ENCODE measurements around the gene PTCD3. TPM values are rescaled to one million over a fixed set of nuclear protein-coding genes. Genes with fewer than 3 reads are reported as not detected.

Gene PTCD3
- polyA plus RNA-seq, 1 donor from 2014 or later = 214 TPM

DNA sequence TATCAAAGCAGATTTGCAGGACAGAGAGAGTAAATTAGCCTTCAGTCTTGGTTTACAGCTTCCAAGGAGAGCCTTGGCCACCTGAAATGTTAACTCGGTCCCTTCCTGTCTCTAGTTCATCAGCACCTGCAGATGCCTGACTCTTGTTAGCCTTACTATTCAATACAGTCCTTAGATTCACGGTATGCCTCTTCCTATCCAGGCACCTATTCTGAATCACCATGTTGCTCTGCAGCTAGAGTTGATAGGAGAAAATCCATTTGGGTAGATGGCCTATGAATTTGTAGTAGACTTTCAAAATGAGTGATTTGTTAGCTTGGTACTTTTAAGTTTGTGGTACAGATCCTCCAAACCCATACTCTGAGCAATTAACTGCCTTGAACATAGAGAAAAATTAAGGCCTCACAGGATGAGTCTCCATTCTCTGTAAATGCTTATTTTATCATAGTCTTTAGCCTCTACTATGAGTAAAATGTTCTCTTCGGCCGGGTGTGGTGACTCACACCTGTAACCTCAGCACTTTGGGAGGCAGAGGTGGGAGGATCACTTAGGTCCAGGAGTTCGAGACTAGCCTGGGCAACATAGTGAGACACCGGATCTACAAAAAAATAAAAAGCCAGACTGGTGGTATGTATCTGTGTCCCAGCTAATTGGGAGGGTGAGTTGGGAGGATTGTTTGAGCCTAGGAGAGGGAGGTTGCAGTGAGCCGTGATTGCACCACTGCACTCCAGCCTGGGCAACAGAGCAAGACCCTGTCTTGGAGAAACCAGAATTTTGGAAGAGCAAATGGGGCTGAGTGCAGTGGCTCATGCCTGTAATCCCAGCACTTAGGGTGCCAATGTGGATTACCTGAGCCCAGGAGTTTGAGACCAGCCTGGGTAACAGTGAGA lies 32.9 kb downstream of the PTCD3 start:
- H3K4me3 ChIP-seq (ENCODE audit: low read length) = no peak overlapping the region
- H3K27me3 ChIP-seq (ENCODE audit: insufficient read depth, low read depth, low read length) = no peaks in the 10 kb centered on the region
- peaks cover 13% of the 10 kb centered on the region for H3K36me3 ChIP-seq (ENCODE audit: insufficient read depth, low read length)
- no peak overlapping the region for H2AFZ ChIP-seq (ENCODE audit: low read depth, low read length)
- no peak overlapping the region for H3K27ac ChIP-seq (ENCODE audit: low read length)
- no peak overlapping the region for H3K4me2 ChIP-seq (ENCODE audit: low read length)
- no peak overlapping the region for H3K9ac ChIP-seq (ENCODE audit: low read length)
- H4K20me1 ChIP-seq (ENCODE audit: insufficient read depth) = no peaks in the 10 kb centered on the region
- H3K79me2 ChIP-seq (replicated peaks; ENCODE audit: insufficient read depth, low read length) = no peaks in the 10 kb centered on the region
- no peak for TF ChIP-seq SMC3 (conservative IDR thresholded peaks at IDR 0.05; ENCODE audit: poor library complexity)
- TF ChIP-seq POLR2AphosphoS5 (IDR thresholded peaks at IDR 0.05) = no peak
- TF ChIP-seq, protein P1, sequence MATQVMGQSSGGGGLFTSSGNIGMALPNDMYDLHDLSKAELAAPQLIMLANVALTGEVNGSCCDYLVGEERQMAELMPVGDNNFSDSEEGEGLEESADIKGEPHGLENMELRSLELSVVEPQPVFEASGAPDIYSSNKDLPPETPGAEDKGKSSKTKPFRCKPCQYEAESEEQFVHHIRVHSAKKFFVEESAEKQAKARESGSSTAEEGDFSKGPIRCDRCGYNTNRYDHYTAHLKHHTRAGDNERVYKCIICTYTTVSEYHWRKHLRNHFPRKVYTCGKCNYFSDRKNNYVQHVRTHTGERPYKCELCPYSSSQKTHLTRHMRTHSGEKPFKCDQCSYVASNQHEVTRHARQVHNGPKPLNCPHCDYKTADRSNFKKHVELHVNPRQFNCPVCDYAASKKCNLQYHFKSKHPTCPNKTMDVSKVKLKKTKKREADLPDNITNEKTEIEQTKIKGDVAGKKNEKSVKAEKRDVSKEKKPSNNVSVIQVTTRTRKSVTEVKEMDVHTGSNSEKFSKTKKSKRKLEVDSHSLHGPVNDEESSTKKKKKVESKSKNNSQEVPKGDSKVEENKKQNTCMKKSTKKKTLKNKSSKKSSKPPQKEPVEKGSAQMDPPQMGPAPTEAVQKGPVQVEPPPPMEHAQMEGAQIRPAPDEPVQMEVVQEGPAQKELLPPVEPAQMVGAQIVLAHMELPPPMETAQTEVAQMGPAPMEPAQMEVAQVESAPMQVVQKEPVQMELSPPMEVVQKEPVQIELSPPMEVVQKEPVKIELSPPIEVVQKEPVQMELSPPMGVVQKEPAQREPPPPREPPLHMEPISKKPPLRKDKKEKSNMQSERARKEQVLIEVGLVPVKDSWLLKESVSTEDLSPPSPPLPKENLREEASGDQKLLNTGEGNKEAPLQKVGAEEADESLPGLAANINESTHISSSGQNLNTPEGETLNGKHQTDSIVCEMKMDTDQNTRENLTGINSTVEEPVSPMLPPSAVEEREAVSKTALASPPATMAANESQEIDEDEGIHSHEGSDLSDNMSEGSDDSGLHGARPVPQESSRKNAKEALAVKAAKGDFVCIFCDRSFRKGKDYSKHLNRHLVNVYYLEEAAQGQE (IDR thresholded peaks at IDR 0.05; ENCODE audit: borderline replicate concordance) = no peak
- TF ChIP-seq EP300 (conservative IDR thresholded peaks at IDR 0.05; ENCODE audit: poor library complexity, severe bottlenecking) = no peak
- TF ChIP-seq TAF1 (IDR thresholded peaks at IDR 0.05; ENCODE audit: low read depth) = no peak
- TF ChIP-seq, protein P2, sequence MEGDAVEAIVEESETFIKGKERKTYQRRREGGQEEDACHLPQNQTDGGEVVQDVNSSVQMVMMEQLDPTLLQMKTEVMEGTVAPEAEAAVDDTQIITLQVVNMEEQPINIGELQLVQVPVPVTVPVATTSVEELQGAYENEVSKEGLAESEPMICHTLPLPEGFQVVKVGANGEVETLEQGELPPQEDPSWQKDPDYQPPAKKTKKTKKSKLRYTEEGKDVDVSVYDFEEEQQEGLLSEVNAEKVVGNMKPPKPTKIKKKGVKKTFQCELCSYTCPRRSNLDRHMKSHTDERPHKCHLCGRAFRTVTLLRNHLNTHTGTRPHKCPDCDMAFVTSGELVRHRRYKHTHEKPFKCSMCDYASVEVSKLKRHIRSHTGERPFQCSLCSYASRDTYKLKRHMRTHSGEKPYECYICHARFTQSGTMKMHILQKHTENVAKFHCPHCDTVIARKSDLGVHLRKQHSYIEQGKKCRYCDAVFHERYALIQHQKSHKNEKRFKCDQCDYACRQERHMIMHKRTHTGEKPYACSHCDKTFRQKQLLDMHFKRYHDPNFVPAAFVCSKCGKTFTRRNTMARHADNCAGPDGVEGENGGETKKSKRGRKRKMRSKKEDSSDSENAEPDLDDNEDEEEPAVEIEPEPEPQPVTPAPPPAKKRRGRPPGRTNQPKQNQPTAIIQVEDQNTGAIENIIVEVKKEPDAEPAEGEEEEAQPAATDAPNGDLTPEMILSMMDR (IDR thresholded peaks at IDR 0.05; ENCODE audit: poor library complexity, severe bottlenecking) = no peak
- no peak for TF ChIP-seq EZH2 (IDR thresholded peaks at IDR 0.05; ENCODE audit: borderline replicate concordance, insufficient read depth, low read length, poor library complexity, severe bottlenecking)
- TF ChIP-seq MXI1 (conservative IDR thresholded peaks at IDR 0.05; ENCODE audit: poor library complexity, severe bottlenecking) = no peak
- no peak for TF ChIP-seq RAD21 (conservative IDR thresholded peaks at IDR 0.05)
- no peaks in the 10 kb centered on the region for H3F3A ChIP-seq (ENCODE audit: insufficient read depth, low read length, poor library complexity, severe bottlenecking)
- no peaks in the 10 kb centered on the region for H3K9me3 ChIP-seq (ENCODE audit: low read length)
- no peaks in the 10 kb centered on the region for H3K9me2 ChIP-seq (ENCODE audit: insufficient read depth, low read length)

DNA sequence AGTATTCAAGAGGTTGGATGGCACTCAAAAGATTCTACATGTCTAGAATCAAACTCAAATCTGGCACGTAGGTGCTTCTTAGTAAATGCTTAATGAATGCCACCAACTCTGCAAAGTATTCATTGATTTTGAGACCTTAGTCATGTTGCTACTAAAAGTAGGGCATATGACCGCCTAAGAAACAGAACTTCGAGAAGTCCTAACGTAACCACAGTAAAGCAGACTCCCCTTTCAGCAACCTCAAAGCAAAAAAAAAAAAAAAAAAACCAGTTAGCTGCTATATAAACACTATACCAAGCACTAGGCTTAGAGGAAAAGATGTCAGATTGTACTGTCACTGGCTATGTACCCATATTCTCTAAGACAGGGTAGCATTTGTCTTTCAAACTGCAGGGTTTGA lies 33.9 kb downstream of the PTCD3 start:
- Histone ChIP-seq H3K27ac (ENCODE audit: low read length) (no peak overlapping the region), H4K20me1 (ENCODE audit: insufficient read depth) (no peaks in the 10 kb centered on the region), H3K27me3 (ENCODE audit: insufficient read depth, low read depth, low read length) (no peaks in the 10 kb centered on the region), H3K79me2 (replicated peaks; ENCODE audit: insufficient read depth, low read length) (no peaks in the 10 kb centered on the region), H3K9me2 (ENCODE audit: insufficient read depth, low read length) (no peaks in the 10 kb centered on the region), H3K9ac (ENCODE audit: low read length) (no peak overlapping the region), H2AFZ (ENCODE audit: low read depth, low read length) (no peak overlapping the region), H3F3A (ENCODE audit: insufficient read depth, low read length, poor library complexity, severe bottlenecking) (no peaks in the 10 kb centered on the region), H3K9me3 (ENCODE audit: low read length) (no peaks in the 10 kb centered on the region), H3K4me2 (ENCODE audit: low read length) (no peak overlapping the region), H3K4me3 (ENCODE audit: low read length) (no peak overlapping the region), H3K36me3 (ENCODE audit: insufficient read depth, low read length) (peaks cover 8% of the 10 kb centered on the region)
- TF ChIP-seq POLR2AphosphoS5 (IDR thresholded peaks at IDR 0.05) (no peak), TAF1 (IDR thresholded peaks at IDR 0.05; ENCODE audit: low read depth) (no peak), SMC3 (conservative IDR thresholded peaks at IDR 0.05; ENCODE audit: poor library complexity) (no peak), EZH2 (IDR thresholded peaks at IDR 0.05; ENCODE audit: borderline replicate concordance, insufficient read depth, low read length, poor library complexity, severe bottlenecking) (no peak), RAD21 (conservative IDR thresholded peaks at IDR 0.05) (no peak), MXI1 (conservative IDR thresholded peaks at IDR 0.05; ENCODE audit: poor library complexity, severe bottlenecking) (no peak), EP300 (conservative IDR thresholded peaks at IDR 0.05; ENCODE audit: poor library complexity, severe bottlenecking) (no peak)
- TF ChIP-seq, protein P1 (IDR thresholded peaks at IDR 0.05; ENCODE audit: borderline replicate concordance) = no peak
- TF ChIP-seq, protein P2 (IDR thresholded peaks at IDR 0.05; ENCODE audit: poor library complexity, severe bottlenecking) = no peak
